ENCODE data around the gene ASL. TPM values are rescaled to one million over a fixed set of nuclear protein-coding genes. Genes with fewer than 3 reads are reported as not detected.
"Not testable (repeated sequence)": the region's sequence is repeated elsewhere in the genome, so short reads cannot be mapped to it uniquely, and the experiment has no call there.

ASL gene
- polyA plus RNA-seq, 1 donor: 28.4 TPM

DNA sequence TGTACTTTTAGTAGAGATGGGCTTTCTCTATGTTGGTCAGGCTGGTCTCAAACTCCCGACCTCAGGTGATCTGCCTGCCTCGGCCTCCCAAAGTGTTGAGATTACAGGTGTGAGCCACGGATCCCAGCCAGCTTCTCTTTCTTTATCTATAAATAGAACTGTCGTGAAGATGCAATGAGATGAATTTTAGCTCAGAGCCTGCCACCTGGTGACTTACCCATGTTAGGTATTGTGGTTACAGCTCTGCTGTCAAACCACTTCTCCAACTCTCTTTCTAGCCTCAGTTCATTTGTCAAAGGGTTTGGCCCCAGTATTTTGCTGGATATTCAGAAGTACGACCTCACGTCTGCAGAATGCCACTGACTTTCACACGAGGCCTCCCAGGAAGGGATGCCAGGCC, 3.4 kb upstream of the ASL start:
- not testable (repeated sequence) for DNase-seq

DNA sequence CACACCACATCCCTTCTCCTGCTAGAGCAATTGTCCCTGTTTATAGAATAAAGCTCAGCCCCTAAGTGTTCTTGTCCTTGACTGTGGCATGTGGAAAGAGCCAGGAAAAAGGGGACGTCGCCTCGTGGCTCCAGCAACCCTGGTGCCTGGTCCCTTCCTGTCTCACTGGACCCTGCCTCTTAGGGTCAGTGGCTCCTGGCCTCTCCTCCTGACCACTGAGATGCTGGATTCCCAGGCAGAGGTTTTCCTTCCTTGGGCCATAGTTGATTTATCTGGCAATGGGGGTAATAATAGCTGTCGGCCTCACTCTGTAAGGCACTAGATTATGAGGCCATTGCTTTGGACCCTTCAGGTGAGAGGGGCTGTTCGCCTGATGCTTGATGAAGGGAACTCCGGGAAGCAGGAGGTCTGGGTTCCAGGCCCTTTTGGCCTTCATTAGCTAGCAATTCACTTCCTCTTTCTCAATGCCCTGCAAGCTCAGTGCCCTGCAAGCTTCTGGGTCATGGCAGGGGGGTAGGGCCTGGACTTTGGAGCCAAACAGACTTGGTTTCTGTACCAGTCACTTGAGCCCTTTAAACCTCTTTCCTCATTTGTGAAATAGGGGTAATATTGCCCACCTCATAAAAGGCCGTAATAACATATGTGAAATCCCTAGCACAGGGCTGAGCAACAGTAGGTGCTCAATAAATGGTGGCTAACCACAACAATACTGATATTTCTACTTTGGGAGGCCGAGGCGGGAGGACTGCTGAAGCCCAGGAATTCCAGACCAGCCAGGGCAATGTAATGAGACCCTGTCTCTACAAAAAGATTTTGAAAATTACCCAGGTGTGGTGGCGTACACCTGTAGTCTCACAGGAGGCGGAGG, 1.1 kb downstream of the ASL start:
- no peak for DNase-seq

DNA sequence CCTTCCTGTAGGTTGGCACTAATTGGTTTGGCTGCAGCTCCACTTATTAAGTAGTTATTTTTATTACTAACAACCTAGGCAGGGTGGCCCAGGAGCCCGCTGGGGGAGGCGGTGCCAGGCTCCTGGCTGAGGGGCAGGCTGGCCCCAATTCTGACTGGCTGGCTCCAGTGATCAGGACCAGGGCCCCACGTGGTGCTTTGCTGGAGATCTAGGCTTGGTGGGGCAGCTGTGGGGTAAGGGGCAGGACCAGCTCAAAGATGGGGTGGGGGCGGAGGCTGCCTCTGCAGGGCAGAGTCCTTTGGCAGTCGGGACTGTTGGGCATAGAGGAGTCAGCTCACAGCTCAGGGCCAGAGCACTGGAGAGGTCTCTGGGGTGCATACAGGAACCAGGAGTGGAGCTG, 2.4 kb downstream of the ASL start:
- no peak for DNase-seq

DNA sequence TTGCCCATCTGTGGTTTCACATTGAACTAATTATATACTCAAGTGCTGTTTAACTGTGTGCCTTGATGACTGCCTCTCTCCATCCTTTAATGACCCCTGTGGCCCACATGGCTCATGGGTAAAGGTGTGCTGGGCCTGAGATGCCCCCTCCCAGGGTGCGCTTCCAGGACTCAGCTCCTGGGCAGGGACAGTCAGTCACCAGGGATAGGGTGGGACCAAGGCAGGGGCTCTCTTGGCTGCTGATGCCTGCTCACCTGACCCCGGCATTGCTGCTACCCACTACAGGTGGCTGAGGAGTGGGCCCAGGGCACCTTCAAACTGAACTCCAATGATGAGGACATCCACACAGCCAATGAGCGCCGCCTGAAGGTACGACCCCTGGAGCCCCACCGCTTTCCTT, 6.5 kb downstream of the ASL start:
- no peak for DNase-seq

DNA sequence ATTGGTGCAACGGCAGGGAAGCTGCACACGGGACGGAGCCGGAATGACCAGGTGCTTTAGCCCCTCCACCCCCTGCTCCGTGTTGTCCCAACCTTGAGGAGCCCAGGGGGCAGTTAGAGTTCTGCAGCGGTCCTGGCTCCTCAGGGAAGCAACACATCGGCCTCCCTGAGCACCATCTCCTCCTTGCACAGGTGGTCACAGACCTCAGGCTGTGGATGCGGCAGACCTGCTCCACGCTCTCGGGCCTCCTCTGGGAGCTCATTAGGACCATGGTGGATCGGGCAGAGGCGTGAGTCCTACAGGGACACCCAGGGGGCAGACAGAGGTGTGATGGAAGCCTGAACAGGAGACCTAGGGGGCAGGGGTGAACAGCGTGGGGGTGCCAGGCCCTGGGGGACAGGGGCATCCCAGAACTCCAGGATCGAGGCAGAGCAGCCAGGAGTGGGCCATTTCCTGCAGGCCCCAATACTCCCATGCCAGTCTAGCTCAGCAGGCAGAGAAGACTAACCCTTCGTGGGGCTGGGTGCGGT, 7.3 kb downstream of the ASL start:
- DNase-seq: no peak

DNA sequence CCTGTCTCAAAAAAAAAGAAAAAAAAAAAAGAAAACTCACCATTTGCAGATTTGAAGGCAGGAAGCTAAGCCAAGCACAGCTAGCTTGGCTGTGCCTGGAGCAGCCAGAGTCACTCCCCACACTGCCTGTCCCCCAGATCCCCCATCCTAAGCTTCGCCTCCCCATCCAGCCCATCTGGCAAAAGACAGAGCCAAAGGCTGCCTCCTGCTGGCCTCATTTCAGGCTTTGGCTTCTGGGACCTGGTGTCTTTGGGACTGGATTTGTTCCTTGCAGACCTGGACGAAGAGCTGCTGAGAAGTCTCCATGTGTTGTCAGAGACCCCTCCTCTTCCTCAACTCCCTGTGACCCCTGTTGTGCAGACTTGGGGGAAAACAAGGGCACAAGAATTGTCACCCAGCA, 8.1 kb downstream of the ASL start:
- DNase-seq: no peak

DNA sequence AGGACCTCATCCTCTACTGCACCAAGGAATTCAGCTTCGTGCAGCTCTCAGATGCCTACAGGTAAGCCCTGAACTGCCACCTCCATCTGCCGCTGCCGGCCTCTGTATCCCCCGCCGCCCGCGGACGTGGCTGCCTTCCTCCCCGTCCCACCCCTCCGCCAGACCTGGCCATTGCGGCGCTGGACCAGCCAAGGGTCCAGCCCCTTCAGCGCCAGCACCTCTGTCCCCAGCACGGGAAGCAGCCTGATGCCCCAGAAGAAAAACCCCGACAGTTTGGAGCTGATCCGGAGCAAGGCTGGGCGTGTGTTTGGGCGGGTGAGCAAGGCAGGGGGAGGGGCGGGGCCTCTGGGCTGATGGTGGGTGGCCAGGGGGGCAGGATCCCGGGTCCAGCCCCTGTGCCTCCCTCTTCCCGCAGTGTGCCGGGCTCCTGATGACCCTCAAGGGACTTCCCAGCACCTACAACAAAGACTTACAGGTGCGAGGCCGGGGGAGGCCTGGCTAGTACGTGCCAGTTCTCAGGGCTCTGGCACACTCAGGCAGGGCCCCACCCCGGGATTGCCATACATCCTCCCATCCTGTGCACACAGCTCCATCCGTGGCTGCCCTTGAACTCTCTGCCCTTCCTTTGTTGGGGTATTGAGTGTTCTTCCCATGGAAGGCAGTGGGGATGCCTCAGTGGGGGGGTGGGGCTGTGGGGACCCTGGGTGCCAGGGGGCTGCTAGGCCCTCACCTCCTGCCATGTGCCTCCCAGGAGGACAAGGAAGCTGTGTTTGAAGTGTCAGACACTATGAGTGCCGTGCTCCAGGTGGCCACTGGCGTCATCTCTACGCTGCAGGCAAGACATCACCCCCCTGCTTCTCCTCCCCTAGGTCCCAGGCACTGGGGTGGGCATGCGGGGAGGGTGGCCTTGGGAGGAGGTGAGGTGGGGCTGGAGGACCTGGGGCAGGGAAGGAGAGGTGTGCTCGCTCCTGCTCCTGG, 13.5 kb downstream of the ASL start:
- DNase-seq: no peak

DNA sequence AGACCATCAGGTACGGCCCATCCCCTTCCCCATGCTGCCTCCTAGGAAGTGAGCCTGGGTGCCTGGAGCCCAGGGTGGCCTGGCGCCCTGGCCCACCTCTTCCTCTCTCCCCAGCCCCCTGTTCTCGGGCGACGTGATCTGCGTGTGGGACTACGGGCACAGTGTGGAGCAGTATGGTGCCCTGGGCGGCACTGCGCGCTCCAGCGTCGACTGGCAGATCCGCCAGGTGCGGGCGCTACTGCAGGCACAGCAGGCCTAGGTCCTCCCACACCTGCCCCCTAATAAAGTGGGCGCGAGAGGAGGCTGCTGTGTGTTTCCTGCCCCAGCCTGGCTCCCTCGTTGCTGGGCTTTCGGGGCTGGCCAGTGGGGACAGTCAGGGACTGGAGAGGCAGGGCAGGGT, 17.0 kb downstream of the ASL start:
- DNase-seq: no peak

DNA sequence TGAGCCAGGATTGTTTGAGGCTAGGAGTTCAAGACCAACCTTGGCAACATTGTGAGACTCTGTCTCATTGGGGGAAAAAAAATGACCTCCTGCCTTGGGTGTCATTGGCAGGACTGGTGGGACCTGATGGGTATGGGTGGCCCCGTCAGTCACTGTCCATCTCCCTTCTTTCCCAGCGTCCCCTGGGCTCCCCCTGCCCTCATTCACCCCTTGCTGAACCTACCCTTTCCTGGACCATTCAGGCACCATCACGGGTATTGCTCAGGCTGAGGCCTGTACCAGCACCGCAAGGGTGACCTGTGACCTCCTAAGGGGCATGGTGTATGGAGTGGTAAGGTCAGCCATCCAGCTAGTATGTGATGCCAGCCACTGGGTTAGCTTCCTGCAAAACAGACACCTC, 19.4 kb downstream of the ASL start:
- DNase-seq: no peak

DNA sequence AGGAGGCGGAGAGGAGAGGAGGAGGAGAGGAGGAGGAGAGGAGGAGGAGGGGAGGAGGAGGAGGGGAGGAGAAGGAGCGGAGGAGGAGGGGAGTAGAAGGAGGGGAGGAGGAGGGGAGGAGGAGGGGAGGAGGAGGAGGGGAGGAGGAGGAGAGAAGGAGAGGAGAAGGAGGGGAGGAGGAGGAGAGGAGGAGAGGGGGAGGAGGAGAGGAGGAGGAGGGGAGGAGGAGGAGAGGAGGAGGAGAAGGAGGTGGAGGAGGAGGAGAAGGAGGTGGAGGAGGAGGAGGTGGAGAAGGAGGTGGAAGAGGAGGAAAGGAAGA, 23.6 kb downstream of the ASL start:
- DNase-seq: no peak

DNA sequence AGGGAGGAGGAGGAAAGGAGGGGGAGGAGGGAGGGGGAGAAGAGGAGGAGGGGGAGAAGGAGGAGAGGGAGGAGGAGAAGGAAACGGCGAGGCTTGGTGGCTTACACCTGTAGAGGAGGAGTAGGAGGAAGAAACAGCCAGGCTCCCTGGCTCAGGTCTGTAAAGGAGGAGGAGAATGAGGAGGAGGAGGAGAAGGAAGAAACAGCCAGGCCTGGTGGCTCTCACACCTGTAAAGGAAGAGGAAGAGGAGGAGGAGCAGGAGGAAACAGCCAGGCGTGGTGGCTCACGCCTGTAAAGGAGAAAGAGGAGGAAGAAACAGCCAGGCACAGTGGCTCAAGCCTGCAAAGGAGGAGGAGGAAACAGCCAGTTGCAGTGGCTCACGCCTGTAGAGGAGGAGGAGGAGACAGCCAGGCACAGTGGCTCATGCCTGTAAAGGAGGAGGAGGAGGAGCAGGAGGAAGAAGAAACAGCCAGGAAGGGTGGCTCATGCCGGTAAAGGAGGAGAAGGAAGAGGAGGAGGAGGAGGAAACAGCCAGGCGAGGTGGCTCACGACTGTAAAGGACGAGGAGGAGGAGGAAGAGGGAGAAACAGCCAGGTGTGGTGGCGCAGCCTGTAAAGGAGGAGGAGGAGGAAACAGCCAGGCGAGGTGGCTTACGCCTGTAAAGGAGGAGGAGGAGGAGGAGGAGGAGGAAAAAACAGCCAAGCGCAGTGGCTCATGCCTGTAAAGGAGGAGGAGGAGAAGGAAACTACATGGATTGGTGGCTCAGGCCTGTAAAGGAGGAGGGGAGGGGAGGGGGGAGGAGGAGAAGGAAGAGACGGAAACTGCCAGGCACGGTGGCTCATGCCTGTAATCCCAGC, 24.2 kb downstream of the ASL start:
- DNase-seq: peak; percentile 77

DNA sequence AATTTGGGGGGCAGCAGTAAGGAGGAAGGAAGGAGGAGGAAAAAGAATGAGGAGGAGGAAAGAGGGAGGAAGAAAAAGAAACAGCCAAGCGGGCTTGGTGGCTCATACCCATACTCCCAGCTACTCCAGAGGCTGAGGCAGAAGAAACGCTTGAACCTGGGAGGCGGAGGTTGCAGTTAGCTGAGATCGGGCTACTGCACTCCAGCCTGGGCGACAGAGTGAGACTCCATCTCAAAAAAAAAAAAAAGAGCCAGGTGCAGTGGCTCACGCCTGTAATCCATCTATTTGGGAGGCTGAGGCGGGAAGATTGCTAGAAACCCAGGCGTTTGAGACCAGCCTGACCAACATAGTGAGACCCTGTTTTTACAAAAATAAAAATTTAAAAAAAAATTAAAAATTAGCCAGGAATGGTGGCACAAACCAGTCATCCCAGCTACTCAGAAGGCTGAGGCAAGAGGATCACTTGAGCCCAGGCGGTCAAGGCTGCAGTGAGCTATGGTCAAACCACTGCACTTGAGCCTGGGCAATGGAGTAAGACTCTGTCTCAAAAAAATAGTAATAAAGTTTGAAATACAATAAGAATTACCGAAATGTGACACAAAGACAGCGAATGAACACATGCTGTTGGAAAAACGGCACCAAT, 24.9 kb downstream of the ASL start:
- DNase-seq: no peak

DNA sequence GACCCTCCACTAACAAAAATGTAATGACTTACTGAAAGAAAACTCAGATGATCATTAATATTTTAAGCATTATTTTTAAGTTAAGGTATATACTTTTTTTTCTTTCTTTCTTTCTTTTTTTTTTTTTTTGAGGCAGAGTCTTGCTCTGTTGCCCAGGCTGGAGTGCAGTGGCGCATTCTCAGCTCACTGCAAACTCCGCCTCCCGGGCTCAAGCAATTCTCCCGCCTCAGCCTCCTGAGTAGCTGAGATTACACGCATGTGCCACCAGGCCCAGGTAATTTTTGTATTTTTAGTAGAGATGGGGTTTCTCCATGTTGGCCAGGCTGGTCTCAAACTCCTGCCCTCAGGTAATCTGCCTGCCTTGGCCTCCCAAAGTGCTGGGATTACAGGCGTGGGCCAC, 26.5 kb downstream of the ASL start:
- not testable (repeated sequence) for DNase-seq

DNA sequence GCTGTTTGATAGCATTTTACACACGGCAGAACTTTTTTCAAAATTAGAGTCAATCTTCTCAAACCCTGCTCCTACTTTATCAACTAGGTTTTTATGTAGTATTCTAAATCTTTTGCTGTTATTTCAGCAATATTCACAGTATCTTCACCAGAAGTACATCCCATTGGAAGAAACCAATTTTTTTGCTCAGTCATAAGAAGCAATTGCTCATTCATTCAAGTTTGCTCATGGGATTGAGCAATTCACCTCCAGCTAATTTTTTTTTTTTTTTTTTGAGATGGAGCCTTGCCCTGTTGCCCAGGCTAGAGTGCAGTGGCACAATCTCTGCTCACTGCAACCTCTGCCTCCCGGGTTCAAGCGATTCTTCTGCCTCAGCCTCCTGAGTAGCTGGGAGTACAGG, 28.4 kb downstream of the ASL start:
- DNase-seq: not testable (repeated sequence)

DNA sequence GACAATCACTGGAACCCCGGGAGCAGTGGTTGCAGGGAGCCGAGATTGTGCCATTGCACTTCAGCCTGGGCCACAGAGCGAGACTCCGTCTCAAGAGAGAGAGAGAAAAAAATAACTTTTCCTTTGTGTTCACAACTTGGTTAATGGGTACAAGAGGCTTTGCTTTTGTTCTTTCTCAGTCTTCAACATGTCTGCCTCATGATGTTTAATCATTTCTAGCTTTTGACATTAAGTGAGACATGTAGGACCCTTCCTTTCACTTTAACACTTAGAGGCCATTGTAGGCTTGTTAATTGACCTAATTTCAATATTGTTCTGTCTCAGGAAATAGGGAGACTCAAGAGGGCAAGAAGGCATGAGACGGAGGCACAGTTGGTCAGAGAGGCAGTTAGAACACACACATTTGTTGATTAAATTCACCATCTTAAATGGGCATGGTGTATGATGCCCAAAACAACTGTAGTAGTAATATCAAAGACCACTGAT, 29.7 kb downstream of the ASL start:
- DNase-seq: no peak

DNA sequence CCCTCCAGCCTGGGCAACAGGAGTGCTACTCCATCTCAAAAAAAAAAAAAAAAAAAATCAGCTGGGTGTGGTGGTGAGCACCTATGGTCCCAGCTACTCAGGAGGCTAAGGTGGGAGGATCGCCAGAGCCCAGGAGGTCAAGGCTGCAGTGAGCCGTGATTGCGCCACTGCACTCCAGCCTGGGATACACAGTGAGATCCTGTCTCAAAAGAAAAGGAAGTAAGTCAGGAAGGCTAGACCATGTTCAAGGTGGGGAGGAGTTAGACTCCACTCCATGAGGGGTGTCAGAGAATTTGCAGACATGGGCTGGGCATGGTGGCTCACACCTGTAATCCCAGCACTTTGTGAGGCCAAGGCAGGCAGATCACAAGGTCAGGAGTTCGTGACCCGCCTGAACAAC, 32.8 kb downstream of the ASL start:
- DNase-seq: not testable (repeated sequence)

DNA sequence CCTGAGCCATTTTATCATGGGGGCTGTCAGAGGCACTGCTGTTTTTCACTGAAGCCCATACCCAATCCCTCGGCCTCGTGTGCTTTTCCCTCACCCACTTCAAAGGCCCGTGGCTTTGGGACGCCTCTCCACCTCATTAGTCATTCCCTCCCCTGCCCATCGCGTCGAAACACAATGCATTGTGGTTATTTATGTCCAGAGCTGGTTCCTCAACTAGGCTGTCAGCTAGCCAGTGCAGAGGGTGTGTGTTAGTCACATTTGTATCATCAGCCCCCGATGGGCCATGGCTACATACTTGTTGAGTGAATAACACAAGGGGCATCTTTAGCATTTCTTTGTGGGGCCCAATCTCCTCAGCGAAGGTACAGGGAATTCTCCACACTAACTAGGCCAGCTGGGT, 35.2 kb downstream of the ASL start:
- no peak for DNase-seq

DNA sequence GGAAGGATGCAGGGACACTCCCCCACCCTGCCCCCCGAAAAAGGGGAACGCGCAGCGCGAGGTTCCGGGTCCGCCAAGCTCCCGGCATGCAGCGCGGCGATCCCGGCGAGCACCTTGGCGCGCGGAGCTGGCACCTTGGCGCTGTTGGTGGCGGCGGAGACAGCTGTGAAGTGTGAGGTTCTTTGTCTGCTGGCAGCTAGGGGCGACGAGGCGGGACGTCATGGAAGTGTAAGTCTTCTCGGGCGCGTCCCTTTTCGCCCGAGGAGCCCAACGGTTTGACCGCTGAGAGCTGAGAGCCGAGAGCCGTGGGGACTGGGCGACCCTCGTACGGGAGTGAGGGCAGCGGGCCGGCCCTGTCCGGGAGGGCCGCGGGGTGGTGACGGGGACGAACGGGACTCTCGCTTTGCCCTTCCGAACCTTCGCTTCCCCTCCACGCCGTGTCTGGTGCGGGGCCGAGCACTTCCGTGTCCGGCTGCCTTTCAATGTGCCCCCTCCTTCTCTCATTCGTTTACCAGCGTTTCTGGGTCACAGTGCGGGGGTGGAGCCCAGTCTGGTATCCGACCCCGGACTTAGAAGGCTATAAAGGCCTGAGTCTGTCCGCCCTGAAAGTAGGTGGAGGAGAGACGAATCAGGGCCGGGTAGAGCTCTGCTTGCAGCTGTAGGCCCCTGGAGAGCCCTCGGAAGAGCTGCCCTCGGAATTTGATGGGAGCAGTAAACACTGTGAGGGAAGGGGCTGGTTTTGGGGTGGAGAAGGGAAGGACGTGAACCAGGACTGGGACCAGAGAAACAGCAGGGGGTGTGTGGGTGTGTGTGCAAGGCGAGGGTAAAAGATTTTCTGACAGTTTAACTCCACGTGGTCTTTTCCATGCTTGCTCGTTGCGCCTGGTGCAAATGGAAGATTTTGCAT, 39.4 kb downstream of the ASL start, which contains the start of gene CRCP:
TSS of gene CRCP (plus strand) at position 105 of the 907 bp plus-strand sequence. CDS start at position 221, 116 bp downstream.
- peak; percentile 76 for DNase-seq

DNA sequence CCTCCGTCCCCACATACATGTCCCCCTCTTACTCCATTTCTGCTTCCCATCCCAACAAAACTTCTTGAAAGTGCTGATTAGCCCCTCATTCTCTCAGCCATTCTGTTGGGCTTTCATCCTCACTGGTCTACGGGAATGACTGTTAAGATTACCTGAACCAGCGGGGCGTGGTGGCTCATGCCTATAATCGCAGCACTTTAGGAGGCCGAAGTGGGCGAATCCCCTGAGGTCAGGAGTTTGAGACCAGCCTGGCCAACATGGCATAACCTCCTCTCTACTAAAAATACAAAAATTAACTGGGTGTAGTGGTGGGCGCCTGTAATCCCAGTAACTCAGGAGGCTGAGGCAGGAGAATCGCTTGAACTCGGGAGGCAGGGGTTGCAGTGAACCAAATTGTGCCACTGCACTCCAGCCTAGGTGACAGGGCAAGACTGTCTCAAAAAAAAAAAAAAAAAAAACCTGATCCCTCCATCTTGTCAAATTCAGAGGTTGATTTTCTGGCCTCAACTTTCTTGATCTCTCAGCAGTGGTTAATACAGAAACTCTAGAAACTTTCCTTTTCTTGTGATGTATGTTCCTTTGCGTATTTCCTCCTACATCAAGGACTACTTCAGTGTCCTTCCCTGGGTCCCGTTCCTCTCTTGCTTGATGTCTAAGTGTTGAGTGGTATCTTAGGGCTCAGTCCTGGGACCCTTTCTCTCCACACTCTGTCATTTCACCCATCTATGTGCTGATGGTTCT, 41.2 kb downstream of the ASL start:
- DNase-seq: not testable (repeated sequence)
